Uterus (tissue), 2 donors: Measurements from ENCODE around the gene SETX.

ENCODE experiments used
- CTCF ChIP-seq, 4 experiments: fragments of 200-600 bp in 2 of 4; fragments of 450-650 bp in 2 of 4; sonication (generic) in 2 of 4; IDR thresholded peaks; one replicate each; pipeline ENCODE4 v1.5.1; 2016 to 2019; ENCODE audit warnings: antibody characterized with exemption in 4 of 4, mild to moderate bottlenecking in 2 of 4, moderate library complexity in 1 of 4
- POLR2A ChIP-seq, 2 donors: fragments of 450-650 bp; IDR thresholded peaks; one replicate each; pipeline ENCODE4 v1.6.1; 2016; ENCODE audit warnings: antibody characterized with exemption in 2 of 2, mild to moderate bottlenecking in 1 of 2, moderate library complexity in 1 of 2

- TF ChIP-seq CTCF (IDR thresholded peaks at IDR 0.05) (no peak), POLR2A (IDR thresholded peaks at IDR 0.05) (no peak)
Measured at GRCh38 chr9:132288966-132289365, 65.8 kb downstream of the SETX start.
